GM12872 (cell line): ENCODE data around the gene BIRC6.

Source experiments
- CTCF ChIP-seq: IDR thresholded peaks from 3 replicates; pipeline ENCODE4 v1.5.1; 2011; ENCODE audit warnings: low read depth, mild to moderate bottlenecking, low read length, moderate library complexity; ENCODE audit not compliant: insufficient read depth

Gene BIRC6

GRCh38 chr2:32558492-32558891, 201.7 kb downstream of the BIRC6 start:
- no peak for TF ChIP-seq CTCF

GRCh38 chr2:32559136-32559535, 202.3 kb downstream of the BIRC6 start:
- TF ChIP-seq CTCF = no peak

GRCh38 chr2:32562906-32563305, 206.1 kb downstream of the BIRC6 start:
- TF ChIP-seq CTCF = no peak

GRCh38 chr2:32564417-32565035, 207.7 kb downstream of the BIRC6 start:
- TF ChIP-seq CTCF = no peak

- no peak for TF ChIP-seq CTCF
Measured at GRCh38 chr2:32565902-32566301, 209.1 kb downstream of the BIRC6 start.

DNA sequence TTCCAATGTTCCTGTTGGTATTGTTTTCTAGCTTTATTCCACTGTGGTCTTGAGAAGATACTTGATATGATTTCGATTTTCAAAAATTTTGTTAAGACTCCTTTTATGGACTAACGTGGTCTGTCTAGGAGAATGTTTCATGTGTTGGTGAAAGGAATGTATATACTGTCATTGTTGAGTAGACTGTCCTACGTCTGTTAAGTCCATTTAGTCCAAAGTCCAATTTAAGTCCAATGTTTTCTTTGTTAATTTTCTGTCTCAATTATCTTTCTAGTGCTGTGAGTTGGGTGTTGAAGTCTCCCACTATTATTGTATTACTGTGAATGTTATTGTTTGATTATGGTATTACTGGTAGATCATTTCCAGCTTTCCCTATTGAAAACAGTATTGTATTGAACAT, 215.2 kb downstream of the BIRC6 start:
- no peak for TF ChIP-seq CTCF

DNA sequence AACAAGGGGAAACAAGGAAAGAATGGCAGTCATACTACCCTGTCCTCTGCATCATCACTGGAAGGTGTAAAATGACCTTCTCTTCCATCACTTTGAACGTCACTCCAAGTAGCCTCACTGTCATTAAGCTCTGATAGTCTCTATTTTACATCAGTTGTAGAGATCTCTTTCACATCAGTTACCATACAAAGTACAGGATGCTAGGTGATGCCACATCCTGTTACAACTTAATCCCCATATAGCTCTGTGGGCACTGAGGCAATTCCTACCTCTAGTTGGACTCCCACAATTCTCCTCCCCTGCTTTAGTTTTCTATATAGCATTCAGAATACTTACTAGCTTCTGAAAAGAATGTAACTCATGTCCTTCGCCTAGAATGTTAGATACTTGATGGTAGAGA, 215.9 kb downstream of the BIRC6 start:
- TF ChIP-seq CTCF = no peak
